K562 (cell line): Measurements from ENCODE around the gene LTBP4. TPM values are rescaled to one million over a fixed set of nuclear protein-coding genes. Genes with fewer than 3 reads are reported as not detected.

Source experiments
- ARID1B ChIP-seq: fragments of 450-650 bp; IDR thresholded peaks from 2 replicates; pipeline ENCODE4 v1.6.1; 2016; ENCODE audit warnings: antibody characterized with exemption, mild to moderate bottlenecking, inconsistent platforms
- BRF1 ChIP-seq: IDR thresholded peaks from 3 replicates; pipeline ENCODE4 v1.6.1; 2011; ENCODE audit warnings: borderline replicate concordance, mild to moderate bottlenecking; ENCODE audit not compliant: insufficient read length; ENCODE audit errors: extremely low read depth
- DPF2 ChIP-seq: fragments of 450-650 bp; IDR thresholded peaks from 2 replicates; pipeline ENCODE4 v1.6.1; 2016
- FOXK2 ChIP-seq, 2 experiments: fragments of 450-650 bp; IDR thresholded peaks in 1 of 2; conservative IDR thresholded peaks in 1 of 2; 2 replicates each; pipeline ENCODE4 v1.6.1; 2016; ENCODE audit warnings: low read depth in 2 of 2, mild to moderate bottlenecking in 1 of 2
- HNRNPH1 ChIP-seq: fragments of 200-400 bp; formaldehyde crosslinking; optimal IDR thresholded peaks from 2 replicates; pipeline ENCODE3; 2017; ENCODE audit warnings: low read depth, mild to moderate bottlenecking, low read length, moderate library complexity
- LARP7 ChIP-seq: fragments of 450-650 bp; IDR thresholded peaks from 2 replicates; pipeline ENCODE4 v1.6.1; 2016
- MTA2 ChIP-seq: fragments of 450-650 bp; IDR thresholded peaks from 2 replicates; pipeline ENCODE4 v1.6.1; 2016; ENCODE audit warnings: low read depth
- NBN ChIP-seq: fragments of 450-650 bp; IDR thresholded peaks from 2 replicates; pipeline ENCODE4 v1.6.1; 2016; ENCODE audit warnings: low read depth, mild to moderate bottlenecking
- NFATC3 ChIP-seq: fragments of 450-650 bp; IDR thresholded peaks from 2 replicates; pipeline ENCODE4 v1.6.1; 2017; ENCODE audit warnings: mild to moderate bottlenecking
- POLR3G ChIP-seq: IDR thresholded peaks from 2 replicates; pipeline ENCODE4 v1.6.1; 2011; ENCODE audit not compliant: insufficient read length, insufficient replicate concordance; ENCODE audit errors: extremely low read depth
- PTBP1 ChIP-seq: fragments of 200-400 bp; formaldehyde crosslinking; IDR thresholded peaks from 2 replicates; pipeline ENCODE4 v1.6.1; 2017; ENCODE audit warnings: low read depth, low read length
- TCFL5 ChIP-seq: fragments of 250-450 bp; sonication (Bioruptor Pico); conservative IDR thresholded peaks from 2 replicates; pipeline ENCODE4 v1.6.1; 2021; ENCODE audit warnings: mild to moderate bottlenecking, moderate library complexity, matching md5 sums
- THRAP3 ChIP-seq: fragments of 450-650 bp; IDR thresholded peaks from 2 replicates; pipeline ENCODE4 v1.6.1; 2016; ENCODE audit warnings: mild to moderate bottlenecking, inconsistent platforms, borderline replicate concordance
- ZBTB43 ChIP-seq: sonication (generic); formaldehyde crosslinking; IDR thresholded peaks from 2 replicates; pipeline ENCODE4 v1.8.0; 2023; ENCODE audit warnings: mild to moderate bottlenecking, missing genetic modification reagents
- ZNF23 ChIP-seq: fragments of 250-450 bp; sonication (Bioruptor Pico); IDR thresholded peaks from 2 replicates; pipeline ENCODE4 v1.4.0; 2020; ENCODE audit warnings: mild to moderate bottlenecking
- ZNF347 ChIP-seq: fragments of 450-650 bp; formaldehyde crosslinking; IDR thresholded peaks from 2 replicates; pipeline ENCODE4 v1.4.0; 2020; ENCODE audit warnings: low read depth, mild to moderate bottlenecking, moderate library complexity
- ZNF766 ChIP-seq: fragments of 200-800 bp; sonication (Bioruptor generic); conservative IDR thresholded peaks from 2 replicates; pipeline ENCODE4 v1.6.1; 2016; ENCODE audit warnings: missing genetic modification characterization, missing compliant biosample characterization
- polyA plus RNA-seq, 8 experiments: library from polyadenylated mRNA; depleted of rRNA in 4 of 8; stranded (reverse) in 5 of 8; unstranded in 3 of 8; fragments of >200 nt; fragmentation: Nextera tagmentation in 2 of 8; fragmentation: Illumina TruSeq in 1 of 8; extraction: Ambion mirVana in 2 of 8; extraction: Trizol in 1 of 8; gene quantifications; 2 replicates each; pipeline versions ENCODE4 v1.2.1 to v1.2.3, GENCODE V29; 2011 to 2014; ENCODE audit warnings: inconsistent platforms in 1 of 8, missing spikeins in 1 of 8
- total RNA-seq, 7 experiments: library from RNA; depleted of rRNA in 6 of 7; stranded (reverse); fragments of >200 nt in 6 of 7; fragmentation: Illumina TruSeq in 2 of 7; extraction: Trizol in 2 of 7; gene quantifications; 2 replicates each; pipeline versions ENCODE4 v1.2.1 to v1.2.3, GENCODE V29; 2011 to 2021; ENCODE audit warnings: low replicate concordance in 1 of 7
- TF ChIP-seq, protein P1 (sequence below): fragments of 200-600 bp; sonication (generic); IDR thresholded peaks from one replicate; pipeline ENCODE4 v1.6.1; 2012; ENCODE audit warnings: mild to moderate bottlenecking, low read depth, low read length, inconsistent platforms

LTBP4 gene
- total and polyA plus RNA-seq, 9 of the 15 experiments (the other 6 are each of a cell fraction or from before 2014, with no cell fraction given) = 0.35 to 160 (median 31.6) TPM

DNA sequence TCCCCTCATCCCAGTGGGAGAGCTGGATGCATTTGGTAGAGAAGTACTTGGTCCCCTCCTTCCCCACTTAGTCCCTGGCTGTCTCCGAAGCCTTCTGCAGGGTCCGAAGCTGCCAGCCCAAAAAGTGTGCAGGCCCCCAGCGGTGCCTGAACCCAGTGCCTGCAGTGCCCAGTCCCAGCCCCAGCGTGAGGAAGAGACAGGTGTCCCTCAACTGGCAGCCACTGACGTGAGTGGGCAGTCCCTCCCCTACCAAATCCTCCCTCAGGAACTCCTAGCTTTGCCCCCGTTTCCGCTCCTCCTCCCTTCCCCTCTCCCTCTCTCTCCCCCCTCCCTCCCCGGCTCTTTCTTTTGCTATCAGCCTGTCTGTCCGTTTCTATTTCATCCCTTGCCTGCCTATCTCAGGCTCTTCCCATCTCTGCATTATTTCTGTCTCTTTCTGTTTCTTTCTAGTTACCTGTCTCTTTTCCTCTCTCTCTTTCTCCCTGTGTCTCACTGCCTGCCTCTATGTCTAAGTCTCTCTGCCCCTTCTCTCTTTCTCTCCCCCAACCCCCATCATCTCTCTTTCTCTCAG lies 1.8 kb upstream of the LTBP4 start (continued):
- TF ChIP-seq, protein P1, sequence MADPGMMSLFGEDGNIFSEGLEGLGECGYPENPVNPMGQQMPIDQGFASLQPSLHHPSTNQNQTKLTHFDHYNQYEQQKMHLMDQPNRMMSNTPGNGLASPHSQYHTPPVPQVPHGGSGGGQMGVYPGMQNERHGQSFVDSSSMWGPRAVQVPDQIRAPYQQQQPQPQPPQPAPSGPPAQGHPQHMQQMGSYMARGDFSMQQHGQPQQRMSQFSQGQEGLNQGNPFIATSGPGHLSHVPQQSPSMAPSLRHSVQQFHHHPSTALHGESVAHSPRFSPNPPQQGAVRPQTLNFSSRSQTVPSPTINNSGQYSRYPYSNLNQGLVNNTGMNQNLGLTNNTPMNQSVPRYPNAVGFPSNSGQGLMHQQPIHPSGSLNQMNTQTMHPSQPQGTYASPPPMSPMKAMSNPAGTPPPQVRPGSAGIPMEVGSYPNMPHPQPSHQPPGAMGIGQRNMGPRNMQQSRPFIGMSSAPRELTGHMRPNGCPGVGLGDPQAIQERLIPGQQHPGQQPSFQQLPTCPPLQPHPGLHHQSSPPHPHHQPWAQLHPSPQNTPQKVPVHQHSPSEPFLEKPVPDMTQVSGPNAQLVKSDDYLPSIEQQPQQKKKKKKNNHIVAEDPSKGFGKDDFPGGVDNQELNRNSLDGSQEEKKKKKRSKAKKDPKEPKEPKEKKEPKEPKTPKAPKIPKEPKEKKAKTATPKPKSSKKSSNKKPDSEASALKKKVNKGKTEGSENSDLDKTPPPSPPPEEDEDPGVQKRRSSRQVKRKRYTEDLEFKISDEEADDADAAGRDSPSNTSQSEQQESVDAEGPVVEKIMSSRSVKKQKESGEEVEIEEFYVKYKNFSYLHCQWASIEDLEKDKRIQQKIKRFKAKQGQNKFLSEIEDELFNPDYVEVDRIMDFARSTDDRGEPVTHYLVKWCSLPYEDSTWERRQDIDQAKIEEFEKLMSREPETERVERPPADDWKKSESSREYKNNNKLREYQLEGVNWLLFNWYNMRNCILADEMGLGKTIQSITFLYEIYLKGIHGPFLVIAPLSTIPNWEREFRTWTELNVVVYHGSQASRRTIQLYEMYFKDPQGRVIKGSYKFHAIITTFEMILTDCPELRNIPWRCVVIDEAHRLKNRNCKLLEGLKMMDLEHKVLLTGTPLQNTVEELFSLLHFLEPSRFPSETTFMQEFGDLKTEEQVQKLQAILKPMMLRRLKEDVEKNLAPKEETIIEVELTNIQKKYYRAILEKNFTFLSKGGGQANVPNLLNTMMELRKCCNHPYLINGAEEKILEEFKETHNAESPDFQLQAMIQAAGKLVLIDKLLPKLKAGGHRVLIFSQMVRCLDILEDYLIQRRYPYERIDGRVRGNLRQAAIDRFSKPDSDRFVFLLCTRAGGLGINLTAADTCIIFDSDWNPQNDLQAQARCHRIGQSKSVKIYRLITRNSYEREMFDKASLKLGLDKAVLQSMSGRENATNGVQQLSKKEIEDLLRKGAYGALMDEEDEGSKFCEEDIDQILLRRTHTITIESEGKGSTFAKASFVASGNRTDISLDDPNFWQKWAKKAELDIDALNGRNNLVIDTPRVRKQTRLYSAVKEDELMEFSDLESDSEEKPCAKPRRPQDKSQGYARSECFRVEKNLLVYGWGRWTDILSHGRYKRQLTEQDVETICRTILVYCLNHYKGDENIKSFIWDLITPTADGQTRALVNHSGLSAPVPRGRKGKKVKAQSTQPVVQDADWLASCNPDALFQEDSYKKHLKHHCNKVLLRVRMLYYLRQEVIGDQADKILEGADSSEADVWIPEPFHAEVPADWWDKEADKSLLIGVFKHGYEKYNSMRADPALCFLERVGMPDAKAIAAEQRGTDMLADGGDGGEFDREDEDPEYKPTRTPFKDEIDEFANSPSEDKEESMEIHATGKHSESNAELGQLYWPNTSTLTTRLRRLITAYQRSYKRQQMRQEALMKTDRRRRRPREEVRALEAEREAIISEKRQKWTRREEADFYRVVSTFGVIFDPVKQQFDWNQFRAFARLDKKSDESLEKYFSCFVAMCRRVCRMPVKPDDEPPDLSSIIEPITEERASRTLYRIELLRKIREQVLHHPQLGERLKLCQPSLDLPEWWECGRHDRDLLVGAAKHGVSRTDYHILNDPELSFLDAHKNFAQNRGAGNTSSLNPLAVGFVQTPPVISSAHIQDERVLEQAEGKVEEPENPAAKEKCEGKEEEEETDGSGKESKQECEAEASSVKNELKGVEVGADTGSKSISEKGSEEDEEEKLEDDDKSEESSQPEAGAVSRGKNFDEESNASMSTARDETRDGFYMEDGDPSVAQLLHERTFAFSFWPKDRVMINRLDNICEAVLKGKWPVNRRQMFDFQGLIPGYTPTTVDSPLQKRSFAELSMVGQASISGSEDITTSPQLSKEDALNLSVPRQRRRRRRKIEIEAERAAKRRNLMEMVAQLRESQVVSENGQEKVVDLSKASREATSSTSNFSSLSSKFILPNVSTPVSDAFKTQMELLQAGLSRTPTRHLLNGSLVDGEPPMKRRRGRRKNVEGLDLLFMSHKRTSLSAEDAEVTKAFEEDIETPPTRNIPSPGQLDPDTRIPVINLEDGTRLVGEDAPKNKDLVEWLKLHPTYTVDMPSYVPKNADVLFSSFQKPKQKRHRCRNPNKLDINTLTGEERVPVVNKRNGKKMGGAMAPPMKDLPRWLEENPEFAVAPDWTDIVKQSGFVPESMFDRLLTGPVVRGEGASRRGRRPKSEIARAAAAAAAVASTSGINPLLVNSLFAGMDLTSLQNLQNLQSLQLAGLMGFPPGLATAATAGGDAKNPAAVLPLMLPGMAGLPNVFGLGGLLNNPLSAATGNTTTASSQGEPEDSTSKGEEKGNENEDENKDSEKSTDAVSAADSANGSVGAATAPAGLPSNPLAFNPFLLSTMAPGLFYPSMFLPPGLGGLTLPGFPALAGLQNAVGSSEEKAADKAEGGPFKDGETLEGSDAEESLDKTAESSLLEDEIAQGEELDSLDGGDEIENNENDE = no peak
- TF ChIP-seq HNRNPH1 = no peak
- no peak for TF ChIP-seq ZNF23 (CRISPR knock-in tag)
- no peak for TF ChIP-seq BRF1
- no peak for TF ChIP-seq ZBTB43 (CRISPR knock-in tag)
- no peak for TF ChIP-seq NFATC3
- TF ChIP-seq TCFL5 (CRISPR knock-in tag) = no peak
- TF ChIP-seq FOXK2 (conservative IDR thresholded peaks at IDR 0.05 in 1 of 2, IDR thresholded peaks at IDR 0.05 in 1 of 2; ENCODE audit: low read depth in 2 of 2) = 0 out of 4 replicates have a peak, but pooled peaks of 1 of the 2 experiments have one; percentile 28
- no peak for TF ChIP-seq PTBP1
- TF ChIP-seq ZNF766 (CRISPR knock-in tag) = 0 out of 2 replicates have a peak, but pooled peaks have one; percentile 4
- peak; percentile 38 for TF ChIP-seq MTA2
- TF ChIP-seq NBN = peak; percentile 77; the same call in 1 of the 2 replicates
- peak; percentile 69 for TF ChIP-seq DPF2
- TF ChIP-seq THRAP3 = 0 out of 2 replicates have a peak, but pooled peaks have one; percentile 36
- no peak for TF ChIP-seq ZNF347
- TF ChIP-seq POLR3G = no peak
- TF ChIP-seq LARP7 = peak; percentile 58; the same call in 1 of the 2 replicates
- peak; percentile 45; the same call in 1 of the 2 replicates for TF ChIP-seq ARID1B
